Karpas-422 (cell line): ENCODE results near the gene DNAL1. TPM values are rescaled to one million over a fixed set of nuclear protein-coding genes. Genes with fewer than 3 reads are reported as not detected.

ENCODE experiments used
- DNase-seq: peaks from one replicate; pipeline ENCODE4 v3.0.0-alpha.2; 2015
- H2AFZ ChIP-seq: fragments of 200-600 bp; sonication (generic); 2 replicates; pipeline ENCODE4 v1.6.1; 2014; ENCODE audit warnings: antibody characterized with exemption, low read length, mixed read lengths
- H3K27ac ChIP-seq: fragments of 200-600 bp; sonication (generic); 2 replicates; pipeline ENCODE4 v1.5.1; 2014; ENCODE audit warnings: mild to moderate bottlenecking, low read length, moderate library complexity
- H3K27me3 ChIP-seq: fragments of 200-600 bp; sonication (generic); 2 replicates; pipeline ENCODE4 v1.6.1; 2014; ENCODE audit warnings: low read length, mixed read lengths
- H3K36me3 ChIP-seq: fragments of 200-600 bp; sonication (generic); 2 replicates; pipeline ENCODE4 v1.6.1; 2014; ENCODE audit warnings: low read length, mixed read lengths; ENCODE audit not compliant: insufficient read depth
- H3K4me1 ChIP-seq: fragments of 200-600 bp; sonication (generic); 2 replicates; pipeline ENCODE4 v1.6.1; 2014; ENCODE audit warnings: mild to moderate bottlenecking, low read length, mixed read lengths
- H3K4me2 ChIP-seq: fragments of 200-600 bp; sonication (generic); 2 replicates; pipeline ENCODE4 v1.6.1; 2014; ENCODE audit warnings: low read length, low read depth, mild to moderate bottlenecking; ENCODE audit not compliant: poor library complexity, severe bottlenecking
- H3K4me3 ChIP-seq: fragments of 200-600 bp; sonication (generic); 2 replicates; pipeline ENCODE4 v1.5.1; 2014; ENCODE audit warnings: mild to moderate bottlenecking, antibody characterized with exemption, low read length, mixed read lengths
- H3K79me2 ChIP-seq: fragments of 200-600 bp; sonication (generic); 2 replicates; pipeline ENCODE4 v1.6.1; 2014; ENCODE audit warnings: mild to moderate bottlenecking, low read length, mixed read lengths
- H3K9ac ChIP-seq: fragments of 200-600 bp; sonication (generic); 2 replicates; pipeline ENCODE4 v1.6.0; 2014; ENCODE audit warnings: low read length
- H3K9me2 ChIP-seq: fragments of 200-600 bp; sonication (generic), shearing (Covaris generic); replicated peaks from 2 replicates; pipeline ENCODE4 v1.6.0; 2014; ENCODE audit warnings: mild to moderate bottlenecking, low read length, moderate library complexity; ENCODE audit not compliant: insufficient read depth
- H3K9me3 ChIP-seq: fragments of 300-700, 200-600 bp; sonication (generic); 2 replicates; pipeline ENCODE4 v1.6.1; 2014; ENCODE audit warnings: low read length, mixed read lengths
- H4K20me1 ChIP-seq: fragments of 200-600 bp; sonication (generic); 2 replicates; pipeline ENCODE4 v1.6.1; 2014; ENCODE audit warnings: mild to moderate bottlenecking, antibody characterized with exemption, low read length, low read depth; ENCODE audit not compliant: insufficient read depth
- total RNA-seq: library from RNA; depleted of rRNA; stranded (reverse); fragments of >200 nt; shearing (Covaris generic); gene quantifications from 2 replicates; pipeline ENCODE4 v1.2.3, GENCODE V29; 2014; ENCODE audit warnings: low replicate concordance

The DNAL1 gene
- total RNA-seq, 1 experiment from 2014 or later = 11.7 TPM

- Histone ChIP-seq H3K9me3 (no peaks in the 10 kb centered on the region), H3K9ac (no peak overlapping the region), H3K27ac (no peak overlapping the region), H3K79me2 (no peaks in the 10 kb centered on the region), H4K20me1 (no peaks in the 10 kb centered on the region), H3K4me3 (no peak overlapping the region), H3K4me1 (peaks cover 9% of the 10 kb centered on the region), H2AFZ (no peak overlapping the region), H3K27me3 (no peaks in the 10 kb centered on the region), H3K9me2 (no peaks in the 10 kb centered on the region), H3K36me3 (no peaks in the 10 kb centered on the region), H3K4me2 (no peak overlapping the region)
- no peak for DNase-seq
Observed at GRCh38 chr14:73674986-73675385, 30.2 kb downstream of the DNAL1 start.

DNA sequence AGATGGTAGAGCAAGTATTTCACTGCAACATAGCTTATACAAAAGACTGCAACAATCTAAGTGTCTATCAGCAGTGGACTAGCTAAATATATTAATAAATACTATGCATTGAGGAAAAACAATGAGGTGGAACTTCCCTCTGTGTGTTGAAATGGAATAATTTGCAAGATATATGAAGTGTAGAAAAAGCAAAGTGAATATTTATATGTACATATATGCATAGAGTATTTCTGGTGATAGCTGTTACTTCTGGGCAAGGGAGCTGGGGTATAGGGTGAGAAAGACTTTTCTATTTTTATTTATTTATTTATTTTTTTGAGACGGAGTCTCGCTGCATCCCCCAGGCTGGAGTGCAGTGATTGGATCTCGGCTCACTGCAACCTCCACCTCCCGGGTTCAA, 33.9 kb downstream of the DNAL1 start:
- Histone ChIP-seq H3K9me3 (no peaks in the 10 kb centered on the region), H2AFZ (no peak overlapping the region), H3K4me3 (no peak overlapping the region), H4K20me1 (no peaks in the 10 kb centered on the region), H3K27me3 (no peaks in the 10 kb centered on the region), H3K79me2 (no peaks in the 10 kb centered on the region), H3K27ac (no peak overlapping the region), H3K9me2 (no peaks in the 10 kb centered on the region), H3K9ac (no peak overlapping the region), H3K4me1 (peaks cover 10% of the 10 kb centered on the region), H3K4me2 (no peak overlapping the region), H3K36me3 (no peaks in the 10 kb centered on the region)
- no peak for DNase-seq

GRCh38 chr14:73680821-73681220, 36.0 kb downstream of the DNAL1 start:
- no peaks in the 10 kb centered on the region for H3K9me2 ChIP-seq
- H3K4me2 ChIP-seq = no peak overlapping the region
- no peak overlapping the region for H3K4me3 ChIP-seq
- no peaks in the 10 kb centered on the region for H3K27me3 ChIP-seq
- H3K27ac ChIP-seq = no peak overlapping the region
- H3K9ac ChIP-seq = no peak overlapping the region
- no peak for DNase-seq
- H2AFZ ChIP-seq = no peak overlapping the region
- no peaks in the 10 kb centered on the region for H3K79me2 ChIP-seq
- H4K20me1 ChIP-seq = no peaks in the 10 kb centered on the region
- H3K36me3 ChIP-seq = no peaks in the 10 kb centered on the region
- no peaks in the 10 kb centered on the region for H3K9me3 ChIP-seq
- peaks cover 10% of the 10 kb centered on the region for H3K4me1 ChIP-seq

DNA sequence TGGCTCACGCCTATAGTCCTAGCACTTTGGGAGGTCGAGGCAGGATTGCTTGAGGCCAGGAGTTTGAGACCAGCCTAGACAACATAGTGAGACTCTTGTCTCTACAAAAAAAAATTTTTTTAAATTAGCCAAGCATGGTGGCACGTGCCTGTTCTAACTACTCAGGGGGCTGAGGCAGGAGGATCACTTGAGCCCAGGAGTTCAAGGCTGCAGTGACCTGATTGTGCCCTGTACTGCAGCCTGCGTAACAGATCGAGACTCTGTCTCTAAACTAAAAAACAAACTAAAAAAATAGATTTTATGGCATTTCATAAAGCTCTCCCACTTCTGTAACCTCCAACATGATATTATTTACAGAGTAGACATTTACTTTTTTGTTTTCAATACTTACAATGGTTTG, 39.8 kb downstream of the DNAL1 start:
- no peak for DNase-seq
- Histone ChIP-seq H2AFZ (no peak overlapping the region), H3K27ac (no peak overlapping the region), H3K36me3 (no peaks in the 10 kb centered on the region), H3K4me3 (no peak overlapping the region), H3K4me1 (peaks cover 5% of the 10 kb centered on the region), H3K27me3 (no peaks in the 10 kb centered on the region), H3K9me3 (no peaks in the 10 kb centered on the region), H3K9me2 (no peaks in the 10 kb centered on the region), H3K9ac (no peak overlapping the region), H3K79me2 (no peaks in the 10 kb centered on the region), H4K20me1 (no peaks in the 10 kb centered on the region), H3K4me2 (no peak overlapping the region)

- Histone ChIP-seq H4K20me1 (no peaks in the 10 kb centered on the region), H3K9me3 (no peaks in the 10 kb centered on the region), H3K79me2 (no peaks in the 10 kb centered on the region), H3K4me2 (no peak overlapping the region), H3K9me2 (no peaks in the 10 kb centered on the region), H2AFZ (no peak overlapping the region), H3K9ac (no peak overlapping the region), H3K27me3 (no peaks in the 10 kb centered on the region), H3K4me1 (no peaks in the 10 kb centered on the region), H3K36me3 (no peaks in the 10 kb centered on the region), H3K27ac (no peak overlapping the region), H3K4me3 (no peak overlapping the region)
- DNase-seq = no peak
Observed at GRCh38 chr14:73685328-73685727, 40.5 kb downstream of the DNAL1 start.

DNA sequence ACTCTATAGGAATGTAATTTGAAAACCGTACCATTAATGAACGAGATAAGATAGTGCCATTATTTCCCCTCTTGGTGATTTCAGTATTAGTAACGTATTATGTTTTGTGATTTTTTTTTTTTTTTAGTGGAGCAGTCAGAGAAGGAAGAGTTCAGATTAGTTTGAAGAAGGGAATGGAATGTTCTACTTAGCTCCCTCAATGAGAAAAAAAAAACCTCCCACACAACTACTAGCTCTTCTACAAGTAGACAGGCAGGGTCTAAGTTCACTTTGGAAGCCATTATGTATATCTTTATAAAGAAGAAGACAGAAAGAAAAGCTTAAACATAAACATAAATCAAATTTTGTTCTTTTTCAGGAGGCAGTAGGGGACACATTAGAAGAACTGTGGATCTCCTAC, 42.1 kb downstream of the DNAL1 start:
- no peaks in the 10 kb centered on the region for H4K20me1 ChIP-seq
- no peak overlapping the region for H3K27ac ChIP-seq
- no peak overlapping the region for H3K4me2 ChIP-seq
- H3K79me2 ChIP-seq = no peaks in the 10 kb centered on the region
- no peaks in the 10 kb centered on the region for H3K27me3 ChIP-seq
- no peak for DNase-seq
- H3K4me1 ChIP-seq = no peaks in the 10 kb centered on the region
- H2AFZ ChIP-seq = no peak overlapping the region
- no peaks in the 10 kb centered on the region for H3K36me3 ChIP-seq
- H3K9me2 ChIP-seq = no peaks in the 10 kb centered on the region
- no peak overlapping the region for H3K9ac ChIP-seq
- H3K9me3 ChIP-seq = no peaks in the 10 kb centered on the region
- no peak overlapping the region for H3K4me3 ChIP-seq

- Histone ChIP-seq H3K27ac (no peak overlapping the region), H3K4me3 (no peak overlapping the region)
- no peak for DNase-seq
Observed at GRCh38 chr14:73694083-73694482, 49.3 kb downstream of the DNAL1 start.

GRCh38 chr14:73695082-73695481, 50.3 kb downstream of the DNAL1 start:
- Histone ChIP-seq H3K9me2 (no peaks in the 10 kb centered on the region), H4K20me1 (no peaks in the 10 kb centered on the region), H3K9ac (no peak overlapping the region), H3K4me2 (no peak overlapping the region), H3K9me3 (no peaks in the 10 kb centered on the region), H3K79me2 (no peaks in the 10 kb centered on the region), H3K27ac (no peak overlapping the region), H3K4me3 (no peak overlapping the region), H3K36me3 (no peaks in the 10 kb centered on the region), H3K27me3 (no peaks in the 10 kb centered on the region), H2AFZ (no peak overlapping the region), H3K4me1 (peaks cover 6% of the 10 kb centered on the region)
- DNase-seq = no peak

More at GRCh38 chr14:73694083-73694482, 49.3 kb downstream of the DNAL1 start:
- H3K79me2 ChIP-seq = no peaks in the 10 kb centered on the region
- H3K9ac ChIP-seq = no peak overlapping the region
- no peaks in the 10 kb centered on the region for H3K9me2 ChIP-seq
- H3K36me3 ChIP-seq = no peaks in the 10 kb centered on the region
- no peaks in the 10 kb centered on the region; the same call in 1 of the 2 replicates for H3K4me1 ChIP-seq
- no peak overlapping the region for H2AFZ ChIP-seq
- no peaks in the 10 kb centered on the region for H4K20me1 ChIP-seq
- H3K9me3 ChIP-seq = no peaks in the 10 kb centered on the region
- H3K4me2 ChIP-seq = no peak overlapping the region
- H3K27me3 ChIP-seq = no peaks in the 10 kb centered on the region

DNA sequence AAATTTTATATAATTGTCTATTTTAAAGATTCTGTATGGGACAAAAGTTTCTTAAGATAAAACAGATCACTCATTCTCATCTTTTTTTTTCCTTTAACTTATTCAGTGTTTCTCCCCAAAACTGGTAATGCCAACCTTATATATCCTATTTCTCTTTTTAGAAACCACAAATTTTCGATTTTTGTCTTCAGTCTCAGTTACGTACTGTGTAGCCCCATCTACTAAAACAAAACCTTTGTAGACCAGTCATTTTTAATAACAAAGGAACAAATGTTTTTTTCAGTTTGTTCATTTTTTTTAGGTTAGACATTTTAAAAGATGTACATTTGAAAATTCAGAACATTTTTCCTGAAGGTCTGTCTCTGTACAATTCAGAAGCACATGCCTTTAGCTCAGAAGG, 51.2 kb downstream of the DNAL1 start:
- Histone ChIP-seq H3K4me2 (no peak overlapping the region), H3K36me3 (no peaks in the 10 kb centered on the region), H4K20me1 (no peaks in the 10 kb centered on the region), H3K4me1 (peaks cover 6% of the 10 kb centered on the region), H3K27me3 (no peaks in the 10 kb centered on the region), H3K9ac (no peak overlapping the region), H3K79me2 (no peaks in the 10 kb centered on the region), H2AFZ (no peak overlapping the region), H3K9me2 (no peaks in the 10 kb centered on the region), H3K4me3 (no peak overlapping the region), H3K9me3 (no peaks in the 10 kb centered on the region), H3K27ac (no peak overlapping the region)
- DNase-seq = no peak
